Stimulated activated CD4-positive, alpha-beta T cell treated with anti-CD3 and anti-CD28 coated beads, Interleukin-4, amount 100 ng/mL, for 48 hours (primary cell): Measurements from ENCODE around the gene TTYH2.
"Not testable (repeated sequence)": the region's sequence is repeated elsewhere in the genome, so short reads cannot be mapped to it uniquely, and the experiment has no call there.

Source experiments
- DNase-seq, 2 donors: peaks; one replicate each; pipeline ENCODE4 v3.0.0-alpha.2; 2020; ENCODE audit warnings: low read depth in 2 of 2

Gene TTYH2, protein sequence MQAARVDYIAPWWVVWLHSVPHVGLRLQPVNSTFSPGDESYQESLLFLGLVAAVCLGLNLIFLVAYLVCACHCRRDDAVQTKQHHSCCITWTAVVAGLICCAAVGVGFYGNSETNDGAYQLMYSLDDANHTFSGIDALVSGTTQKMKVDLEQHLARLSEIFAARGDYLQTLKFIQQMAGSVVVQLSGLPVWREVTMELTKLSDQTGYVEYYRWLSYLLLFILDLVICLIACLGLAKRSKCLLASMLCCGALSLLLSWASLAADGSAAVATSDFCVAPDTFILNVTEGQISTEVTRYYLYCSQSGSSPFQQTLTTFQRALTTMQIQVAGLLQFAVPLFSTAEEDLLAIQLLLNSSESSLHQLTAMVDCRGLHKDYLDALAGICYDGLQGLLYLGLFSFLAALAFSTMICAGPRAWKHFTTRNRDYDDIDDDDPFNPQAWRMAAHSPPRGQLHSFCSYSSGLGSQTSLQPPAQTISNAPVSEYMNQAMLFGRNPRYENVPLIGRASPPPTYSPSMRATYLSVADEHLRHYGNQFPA

DNA sequence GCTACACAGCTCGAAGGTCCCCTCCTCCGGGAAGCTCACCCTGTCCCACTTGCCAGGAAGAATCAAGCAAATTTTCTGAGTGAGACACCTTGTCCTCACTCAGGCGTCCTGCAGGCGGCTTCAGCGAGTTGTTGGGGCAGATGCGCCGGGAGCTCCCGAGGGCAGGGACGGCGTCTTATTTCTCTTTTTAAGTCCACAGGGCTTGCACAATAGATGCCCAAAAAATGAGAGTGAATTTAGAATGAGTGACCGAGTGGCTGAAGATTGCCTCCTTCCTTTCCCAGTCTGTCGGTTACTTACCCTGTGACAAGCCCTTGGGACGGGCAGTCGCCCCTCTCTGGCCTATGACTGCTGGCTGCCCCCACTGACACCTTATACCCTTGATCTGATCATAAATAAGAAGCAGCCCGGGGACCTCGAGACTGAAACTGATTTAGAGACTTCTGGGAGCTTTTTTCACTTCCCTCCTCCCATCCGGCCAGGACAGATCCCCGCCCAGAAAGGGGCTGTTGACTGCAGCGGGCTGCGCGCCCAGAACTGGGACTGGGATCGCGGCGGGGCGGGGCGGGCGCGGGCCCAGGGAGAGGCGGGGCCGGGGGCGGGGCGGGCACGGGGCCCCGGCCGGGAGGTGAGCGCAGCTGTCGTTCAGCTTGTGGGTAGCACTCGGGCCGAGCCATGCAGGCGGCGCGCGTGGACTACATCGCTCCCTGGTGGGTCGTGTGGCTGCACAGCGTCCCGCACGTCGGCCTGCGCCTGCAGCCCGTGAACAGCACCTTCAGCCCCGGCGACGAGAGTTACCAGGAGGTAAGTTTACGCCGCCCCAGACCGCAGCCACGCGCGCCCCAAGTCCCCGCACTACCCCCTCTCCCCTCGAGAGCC, at the start of gene TTYH2:
Gene TTYH2 (plus strand): TSS at position 659 of the 879 bp plus-strand sequence. CDS start 17 bp downstream, at position 676.
- DNase-seq, result peak; percentile 66 to 78

DNA sequence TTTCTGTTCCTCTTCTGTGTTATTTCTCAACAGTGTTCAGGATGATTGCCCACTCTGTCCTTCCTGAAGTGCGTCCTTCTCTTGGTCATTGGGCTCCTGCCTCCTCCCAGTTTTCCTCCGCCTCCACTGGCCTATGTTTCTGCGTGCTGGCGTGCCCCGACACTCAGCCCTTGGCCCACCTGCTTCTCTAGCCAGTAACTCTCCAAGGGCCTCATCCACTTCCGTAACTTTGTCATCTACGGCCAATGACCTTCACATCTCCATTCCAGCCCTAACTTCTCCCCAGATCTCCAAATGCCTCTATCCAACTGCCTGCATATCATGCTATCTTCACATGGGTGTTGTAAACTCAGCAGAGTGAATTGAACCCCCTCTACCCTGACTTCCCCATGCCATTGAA, 49.5 kb upstream of the TTYH2 start:
- DNase-seq, result no peak

DNA sequence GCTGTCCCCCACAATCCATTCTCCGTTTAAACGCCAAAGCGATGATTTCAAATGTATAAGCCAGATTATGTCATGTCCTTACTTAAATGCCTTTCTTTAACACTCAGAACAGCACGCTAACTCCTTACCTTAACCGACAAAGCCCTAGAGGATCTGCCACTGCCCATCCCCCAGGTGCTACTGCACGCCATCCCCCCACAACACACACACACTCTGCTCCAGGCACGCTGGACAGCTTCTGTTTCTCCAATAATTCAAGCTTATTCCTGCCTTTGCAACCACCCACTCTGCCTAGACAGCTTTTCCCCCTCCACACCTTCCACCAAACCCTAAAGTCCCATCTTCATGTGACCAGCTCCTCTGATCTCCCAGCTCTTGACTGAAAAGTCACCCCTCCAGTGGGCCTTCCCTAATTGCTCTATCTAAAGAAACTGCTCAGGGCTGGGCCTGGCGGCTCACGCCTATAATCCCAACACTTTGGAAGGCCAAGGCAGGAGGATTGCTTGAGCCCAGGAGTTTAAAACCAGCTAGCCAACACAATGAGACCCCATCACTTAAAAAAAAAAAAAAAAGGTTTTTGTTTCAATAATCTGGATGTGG, 48.8 kb upstream of the TTYH2 start:
- no peak for DNase-seq

DNA sequence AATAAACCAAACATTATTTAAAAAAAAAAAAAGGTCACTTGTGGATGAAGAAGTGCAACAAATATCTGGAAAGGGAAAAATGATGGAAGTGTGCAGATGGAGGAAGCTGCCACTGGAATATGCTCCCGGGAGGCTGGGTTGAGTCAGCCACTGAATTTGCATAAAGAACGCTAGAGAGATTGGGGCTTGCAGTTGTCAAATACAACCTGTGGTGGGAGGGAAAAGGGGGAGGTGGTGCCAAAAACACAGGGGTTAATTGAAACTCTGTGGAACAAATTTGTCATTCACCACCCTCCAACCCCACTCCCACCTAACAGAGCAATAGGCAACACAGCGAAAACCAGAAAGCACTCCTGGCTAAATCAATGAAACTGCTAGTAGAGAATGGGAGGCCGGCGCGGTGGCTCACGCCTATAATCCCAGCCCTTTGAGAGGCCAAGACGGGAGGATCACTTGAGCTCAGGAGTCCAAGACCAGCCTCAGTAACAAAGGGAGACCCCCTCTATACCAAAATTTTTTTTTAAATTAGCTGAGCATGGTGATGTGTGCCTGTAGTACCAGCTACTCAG, 47.5 kb upstream of the TTYH2 start:
- no peak for DNase-seq

DNA sequence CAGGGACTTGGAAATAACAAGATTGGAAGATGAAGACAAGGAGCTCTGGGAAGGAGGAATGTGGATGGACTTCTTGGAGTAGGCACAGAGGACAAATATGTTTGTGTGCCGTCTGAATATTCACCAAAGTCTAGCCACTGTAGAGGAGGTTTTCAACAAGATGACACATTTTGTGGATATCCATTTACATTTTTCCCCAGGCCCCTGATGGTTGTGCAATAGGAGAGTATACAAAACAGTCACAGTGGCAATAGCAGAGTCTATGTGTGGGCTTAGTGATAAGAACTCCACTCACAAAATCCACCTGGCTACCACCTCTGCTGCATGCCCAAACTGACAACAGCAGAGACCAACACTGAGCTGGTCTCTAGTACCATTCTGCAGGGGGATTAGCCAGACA, 42.4 kb upstream of the TTYH2 start:
- DNase-seq, result no peak

DNA sequence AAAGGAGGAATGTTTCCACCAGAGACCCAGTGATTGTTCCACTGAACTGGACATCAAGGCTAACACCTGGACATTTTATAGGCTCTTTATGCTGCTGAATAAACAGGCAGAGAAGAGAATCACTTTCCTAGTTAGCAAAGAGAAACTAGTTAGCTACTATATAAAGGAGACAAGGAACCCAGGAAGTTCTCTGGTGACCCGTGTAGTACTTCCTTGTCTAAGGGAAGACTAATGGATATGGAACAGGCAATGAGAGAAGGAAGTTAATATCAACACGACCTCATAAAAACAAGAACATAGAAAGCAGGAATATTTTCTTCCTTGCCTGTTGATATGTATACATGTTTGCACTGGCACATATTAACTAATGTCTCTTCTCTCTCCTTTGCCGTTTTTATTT, 40.7 kb upstream of the TTYH2 start:
- no peak for DNase-seq

DNA sequence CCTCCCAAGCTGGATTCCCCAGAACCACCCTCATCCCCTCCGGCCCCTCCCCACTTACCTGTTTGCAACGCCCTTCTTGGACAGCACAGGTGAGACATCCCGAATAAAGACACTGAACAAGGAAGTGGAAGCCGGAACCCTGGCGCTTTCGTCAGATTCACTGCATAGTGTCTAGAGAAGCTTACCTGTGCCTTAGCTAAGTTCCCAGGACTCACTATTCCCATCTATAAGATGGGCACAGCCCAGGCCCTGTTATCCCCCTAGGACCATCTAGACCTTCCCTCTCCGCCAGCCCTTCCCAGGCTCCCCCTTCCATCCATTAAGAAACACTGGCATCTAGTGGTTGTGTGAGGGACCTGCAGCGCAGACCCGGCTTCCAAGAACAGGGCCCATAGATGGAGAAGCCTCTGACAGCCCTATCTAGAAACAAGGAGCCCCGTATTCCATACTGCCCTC, 36.8 kb upstream of the TTYH2 start:
- DNase-seq, result peak; percentile 16 to 36

DNA sequence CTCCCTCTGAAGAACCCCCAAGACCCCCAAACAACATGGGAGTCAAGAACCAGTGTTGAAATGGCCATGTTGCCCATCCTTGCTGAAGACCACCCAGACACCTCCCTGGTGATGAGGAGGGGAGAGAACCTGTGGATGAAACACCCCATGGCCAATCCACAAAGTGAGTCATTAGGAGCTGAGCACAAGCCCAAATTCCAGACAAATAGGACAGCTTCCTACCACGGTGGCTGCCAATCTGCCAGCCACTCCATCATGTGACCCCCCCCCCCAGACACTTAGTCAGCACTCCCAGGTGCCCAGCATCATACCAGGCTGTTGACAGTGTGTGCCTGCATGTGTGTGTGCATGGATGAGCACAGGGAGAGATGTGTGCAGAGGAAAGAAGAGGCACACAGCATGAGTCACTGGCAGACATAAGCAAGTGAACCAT, 36.3 kb upstream of the TTYH2 start:
- DNase-seq, result no peak

DNA sequence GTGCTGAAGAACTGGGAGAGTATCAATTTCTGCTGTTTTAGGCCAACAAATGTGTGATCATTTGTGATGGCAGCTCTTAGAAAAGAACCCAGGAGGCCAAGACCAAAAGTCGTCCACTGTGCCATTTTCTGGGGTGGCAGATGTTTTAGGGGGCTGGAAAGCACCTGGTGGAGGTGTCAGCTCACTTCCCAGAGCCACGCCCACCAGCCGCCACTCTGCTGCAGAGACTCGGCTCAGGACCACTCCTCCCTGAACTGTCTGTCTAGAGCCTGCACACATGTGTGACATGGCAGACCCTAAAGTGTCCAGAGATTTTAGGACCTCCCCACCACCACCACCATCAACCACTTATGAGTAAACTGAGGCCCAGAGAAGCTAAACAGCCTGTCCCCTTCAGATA, 33.8 kb upstream of the TTYH2 start:
- no peak for DNase-seq

DNA sequence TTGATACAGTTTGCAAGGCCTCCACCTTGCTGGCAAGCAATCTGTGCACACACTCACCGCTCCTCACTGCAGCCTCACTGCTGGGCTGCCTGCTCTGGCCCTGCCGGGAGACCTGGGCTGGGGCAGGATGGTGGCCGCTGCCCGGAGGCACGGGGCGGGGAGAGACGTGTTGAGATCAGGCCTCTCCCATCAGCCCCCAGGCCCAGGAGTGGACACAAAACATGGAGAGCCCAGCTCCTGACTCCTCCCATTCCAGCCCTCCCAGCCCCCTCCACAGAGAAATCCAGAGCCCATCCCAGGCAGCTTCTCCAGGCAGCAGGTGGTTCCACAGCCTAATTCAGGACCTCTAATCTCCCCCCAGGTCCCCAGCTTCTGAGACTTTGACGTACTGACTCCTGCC, 33.0 kb upstream of the TTYH2 start:
- DNase-seq, result no peak

DNA sequence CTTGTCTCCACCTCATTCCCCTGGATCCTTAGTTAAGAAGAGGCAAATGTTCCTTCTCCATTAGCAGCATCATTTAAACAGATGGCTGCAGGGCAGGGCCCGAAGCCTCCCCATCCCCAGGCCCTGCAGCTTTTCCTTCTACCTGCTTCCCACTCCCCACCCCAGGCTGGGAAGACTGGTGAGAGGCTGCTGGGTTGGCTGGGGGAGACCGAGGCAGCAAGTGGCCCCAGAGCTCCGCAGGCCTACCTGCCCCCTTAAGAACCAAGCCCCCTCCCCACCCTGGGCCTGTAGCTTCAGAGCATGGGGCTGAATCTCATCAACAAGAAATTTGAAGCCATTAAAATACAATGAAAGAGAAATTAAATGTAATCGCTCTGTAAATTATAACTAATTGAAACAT, 32.0 kb upstream of the TTYH2 start:
- no peak for DNase-seq

DNA sequence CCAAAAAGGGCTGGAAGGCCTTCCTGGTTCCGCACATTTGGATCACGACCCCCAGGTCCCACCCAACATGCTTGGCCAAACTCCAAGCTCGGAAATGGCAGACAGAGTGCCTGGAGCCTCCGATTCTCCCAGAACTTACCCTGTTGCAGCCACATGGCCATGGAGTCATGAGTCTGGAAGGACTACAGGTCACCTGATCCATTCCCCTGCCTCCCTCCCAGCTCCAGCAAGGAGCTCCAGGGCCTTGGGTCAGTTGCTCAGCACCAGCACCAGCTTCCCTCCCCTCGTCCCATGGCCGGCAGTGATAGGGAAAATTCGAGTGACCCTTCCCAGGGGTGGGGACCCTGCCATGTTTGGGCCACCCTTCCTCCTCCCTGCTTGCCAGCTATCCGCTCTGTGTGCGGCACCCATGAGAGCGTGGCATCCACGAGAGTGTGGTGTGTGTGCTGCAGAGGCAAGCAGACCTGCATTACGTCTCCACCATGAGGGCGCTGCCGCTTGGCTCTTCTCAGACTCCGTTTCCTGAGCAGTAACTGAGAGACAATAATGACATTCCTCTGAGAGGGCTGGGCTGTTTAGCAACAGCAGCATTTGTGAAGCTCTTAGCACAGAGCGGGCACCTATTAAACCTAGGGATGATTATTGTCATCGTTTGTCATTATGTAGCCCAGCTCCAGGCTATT, 31.2 kb upstream of the TTYH2 start:
- DNase-seq, result no peak

DNA sequence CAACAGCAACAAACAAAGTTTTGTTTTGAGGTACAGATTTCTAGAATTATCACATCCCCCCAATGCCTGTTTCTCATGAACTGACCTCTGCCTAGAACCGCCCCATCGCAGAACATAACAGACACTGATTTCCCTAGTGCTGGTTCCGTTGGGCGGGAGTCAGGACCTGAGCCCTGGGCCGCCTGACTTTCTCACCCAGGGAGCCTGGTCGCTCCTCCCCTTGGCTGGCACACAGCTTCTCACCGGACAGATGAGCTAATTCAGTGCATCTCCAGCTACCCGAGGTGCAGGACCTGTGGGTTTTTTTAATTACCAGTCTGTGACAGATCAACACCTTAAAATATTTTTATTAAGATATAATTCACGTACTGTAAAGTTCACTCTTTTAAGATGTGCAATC, 30.0 kb upstream of the TTYH2 start:
- no peak for DNase-seq

DNA sequence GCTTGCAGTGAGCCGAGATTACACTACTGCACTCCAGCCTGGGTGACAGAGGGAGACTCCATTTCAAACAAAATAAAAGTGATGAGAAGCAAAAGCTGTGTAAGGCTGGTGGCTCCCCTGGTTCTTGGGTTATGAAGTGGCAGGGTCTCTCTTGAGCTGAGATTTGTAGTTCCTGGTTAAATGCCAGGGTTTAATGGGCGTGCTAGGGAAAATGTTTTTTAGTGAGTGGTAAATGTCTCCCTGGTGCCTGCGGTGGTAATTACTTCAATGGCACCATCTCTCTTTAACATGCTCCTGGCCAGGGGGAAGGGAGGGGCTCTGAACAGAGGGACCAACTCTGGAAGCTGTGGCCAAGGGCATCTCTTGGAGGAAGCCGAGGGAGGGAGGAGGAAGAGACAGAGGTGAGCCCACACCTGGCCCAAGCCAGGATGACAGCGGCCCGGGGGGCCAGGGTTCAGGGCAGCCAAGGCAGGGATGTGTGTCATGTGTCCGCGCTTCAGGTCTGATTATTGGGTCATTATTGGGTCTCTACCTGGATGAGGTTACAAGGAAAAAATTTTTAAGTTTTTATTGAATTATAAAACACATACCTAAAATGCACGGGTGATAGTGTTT, 27.7 kb upstream of the TTYH2 start:
- DNase-seq, result no peak

DNA sequence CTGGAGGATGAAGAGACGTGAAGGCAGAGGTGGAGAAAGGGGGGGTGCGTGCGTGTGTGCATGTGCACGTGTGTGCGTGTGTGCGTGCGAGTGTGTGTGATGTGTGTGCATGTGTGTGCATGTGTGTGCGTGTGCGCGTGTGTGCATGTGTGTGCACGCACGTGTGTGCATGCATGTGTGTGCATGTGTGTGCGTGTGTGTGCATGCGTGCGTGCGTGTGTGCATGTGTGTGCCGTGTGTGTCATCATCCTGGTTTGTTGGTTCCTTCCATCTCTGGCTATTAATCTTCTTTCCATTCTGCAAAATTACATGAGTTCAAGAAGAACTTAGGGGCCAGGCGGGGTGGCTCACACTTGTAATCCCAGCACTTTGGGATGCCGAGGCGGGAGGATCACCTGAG, 26.9 kb upstream of the TTYH2 start:
- no peak for DNase-seq

DNA sequence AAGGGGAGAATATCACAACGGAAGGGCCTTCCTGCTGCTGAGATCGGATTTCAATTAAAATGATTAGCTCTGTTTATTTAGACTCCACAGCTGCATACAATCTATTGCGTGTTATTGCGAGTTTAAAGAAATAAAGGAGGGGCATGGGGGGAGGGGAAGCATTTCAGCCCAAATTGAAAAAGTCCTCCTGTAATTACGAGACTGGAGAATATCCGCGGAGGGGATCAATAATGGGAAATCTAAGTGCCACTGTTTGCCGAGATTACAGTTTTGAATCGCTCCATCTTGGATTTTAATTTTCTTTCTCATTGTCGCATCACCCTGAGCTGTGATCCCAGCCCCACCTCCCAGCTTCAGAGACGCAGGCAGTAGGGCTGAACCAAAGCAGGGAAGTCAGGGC, 25.6 kb upstream of the TTYH2 start:
- no peak for DNase-seq

DNA sequence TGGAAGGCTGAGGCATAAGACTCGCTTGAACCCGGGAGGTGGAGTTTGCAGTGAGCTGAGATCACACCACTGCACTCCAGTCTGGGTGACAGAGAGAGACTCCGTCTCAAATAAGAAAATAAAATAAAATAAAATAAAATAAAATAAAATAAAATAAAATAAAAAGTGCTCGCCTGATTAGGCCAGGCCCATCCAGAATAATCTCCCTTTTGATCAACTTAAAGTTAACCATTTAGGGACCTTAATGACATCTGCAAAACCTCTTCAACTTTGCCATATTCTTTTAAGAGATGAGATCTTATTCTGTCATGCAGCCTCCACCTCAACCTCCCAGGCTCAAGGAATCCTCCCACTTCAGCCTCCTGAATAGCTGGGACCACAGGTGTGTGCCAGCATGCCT, 24.7 kb upstream of the TTYH2 start:
- not testable (repeated sequence) for DNase-seq

DNA sequence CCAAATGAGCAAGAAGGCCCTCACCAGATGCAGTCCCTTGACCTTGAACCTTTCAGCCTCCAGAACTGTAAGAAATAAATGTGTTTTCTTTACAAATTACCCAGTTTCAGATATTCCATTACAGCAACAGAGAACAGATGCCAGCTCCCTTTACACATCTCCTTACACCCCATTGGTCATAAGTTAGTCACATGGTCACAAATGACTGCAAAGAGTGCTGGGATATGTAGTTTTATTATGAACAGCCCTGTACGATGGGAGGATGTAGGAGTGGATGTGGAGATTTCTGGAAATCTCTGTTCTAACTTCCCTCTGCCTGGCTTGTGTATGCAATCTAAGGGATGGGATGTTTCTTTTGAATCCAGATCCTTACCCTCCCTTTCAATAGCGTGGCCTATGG, 23.2 kb upstream of the TTYH2 start:
- no peak for DNase-seq

DNA sequence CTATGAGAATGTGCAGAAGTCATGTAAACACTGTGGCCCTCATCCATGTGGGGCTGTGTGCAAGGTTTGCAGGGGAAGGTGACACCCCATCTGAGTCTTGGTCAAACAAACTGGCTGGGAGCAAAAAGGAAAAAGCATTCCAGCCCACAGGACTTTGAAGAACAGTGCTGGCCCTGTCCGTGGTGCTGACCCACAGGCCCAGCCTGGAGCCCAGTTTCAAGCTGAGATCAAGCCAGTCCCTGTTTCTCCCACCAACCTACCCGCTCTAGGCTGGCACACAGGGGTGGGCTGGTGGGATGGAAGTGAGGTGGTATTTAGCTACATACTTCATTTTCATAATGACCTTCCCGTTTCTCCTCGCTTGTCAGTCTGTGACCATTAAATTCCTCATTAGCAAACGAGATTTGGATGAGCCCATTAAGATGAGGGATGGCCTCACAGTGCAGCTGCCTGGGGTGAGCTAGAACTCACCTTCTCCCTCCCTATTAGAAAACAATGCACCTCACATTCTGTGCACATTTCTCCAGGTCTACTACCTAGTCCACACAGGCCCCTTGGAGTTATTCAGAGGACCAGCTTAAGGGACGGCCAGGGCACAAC, 22.5 kb upstream of the TTYH2 start:
- DNase-seq, result no peak
